NCI-H1092 (cell line): Measurements from ENCODE around the gene GSTM3.

Source experiments
- DNase-seq: peaks from one replicate; lab custom pipeline; 2025; lab: John Stamatoyannopoulos, UW

The GSTM3 gene

GRCh38 chr1:109740615-109741373, at the start of gene GSTM3:
Gene GSTM3, minus strand, starts transcription at chr1:109741038. Its CDS starts 751 bp downstream, at chr1:109740287.
- peak; percentile 18 for DNase-seq

DNA sequence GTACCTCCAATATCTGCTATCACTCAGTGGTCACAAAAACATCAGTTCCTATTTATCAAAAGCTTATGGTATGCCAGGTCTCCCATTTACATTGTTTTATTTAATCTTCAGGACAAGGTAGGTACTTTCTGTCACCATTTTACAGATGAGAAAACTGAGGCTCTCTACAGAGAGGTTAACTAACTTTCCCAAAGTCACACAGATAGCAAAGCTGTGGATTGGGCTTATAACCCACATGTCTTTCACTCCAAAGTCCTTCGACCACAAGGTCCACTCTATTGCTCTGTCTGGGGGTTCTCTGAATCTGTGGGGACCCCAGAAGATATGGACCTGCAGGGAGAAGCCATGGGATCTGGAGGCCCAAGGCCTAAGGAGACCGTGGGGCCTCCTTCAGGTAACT, 49.5 kb upstream of the GSTM3 start:
- no peak for DNase-seq

GRCh38 chr1:109789551-109790180, 48.8 kb upstream of the GSTM3 start:
- DNase-seq, result no peak

DNA sequence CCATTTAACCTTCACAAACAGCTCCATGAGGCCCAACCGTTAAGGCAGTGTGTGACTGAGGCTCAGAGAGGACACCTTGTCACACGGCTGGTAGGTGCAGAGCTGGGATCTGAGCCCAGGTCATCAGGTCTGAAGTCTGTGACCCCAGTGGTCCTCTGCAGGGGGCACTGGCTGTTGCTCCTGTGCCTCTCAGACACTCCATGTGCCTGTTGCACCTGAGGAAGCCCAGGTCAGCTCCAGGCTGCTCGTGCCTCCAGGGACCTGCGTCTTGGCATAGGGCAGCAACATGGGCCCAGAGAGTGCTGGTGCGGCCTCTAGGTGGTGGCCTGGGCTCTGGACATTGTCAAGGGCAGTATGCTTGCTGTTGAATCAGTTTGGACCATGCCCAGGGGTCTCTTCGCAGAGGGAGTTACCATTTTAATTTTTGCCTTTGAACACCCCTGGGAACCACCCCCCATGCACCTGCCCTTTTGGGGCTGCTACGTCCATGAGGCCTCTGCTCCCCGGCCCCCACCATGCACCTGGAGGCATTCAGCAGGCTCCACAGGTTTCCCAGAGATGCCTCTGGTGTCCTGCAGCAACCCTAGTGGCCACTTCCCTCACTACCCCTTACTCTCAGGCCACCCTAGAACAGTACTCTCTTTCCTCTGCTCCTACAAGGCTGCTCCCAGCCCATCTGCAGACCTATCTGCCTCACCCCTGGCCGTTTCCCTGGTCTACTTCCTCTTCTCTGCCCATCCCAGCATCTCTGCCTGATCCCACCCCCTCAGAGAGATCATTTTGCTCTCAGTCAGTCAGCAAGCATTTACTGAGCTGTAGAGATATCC, 48.1 kb upstream of the GSTM3 start:
- no peak for DNase-seq

DNA sequence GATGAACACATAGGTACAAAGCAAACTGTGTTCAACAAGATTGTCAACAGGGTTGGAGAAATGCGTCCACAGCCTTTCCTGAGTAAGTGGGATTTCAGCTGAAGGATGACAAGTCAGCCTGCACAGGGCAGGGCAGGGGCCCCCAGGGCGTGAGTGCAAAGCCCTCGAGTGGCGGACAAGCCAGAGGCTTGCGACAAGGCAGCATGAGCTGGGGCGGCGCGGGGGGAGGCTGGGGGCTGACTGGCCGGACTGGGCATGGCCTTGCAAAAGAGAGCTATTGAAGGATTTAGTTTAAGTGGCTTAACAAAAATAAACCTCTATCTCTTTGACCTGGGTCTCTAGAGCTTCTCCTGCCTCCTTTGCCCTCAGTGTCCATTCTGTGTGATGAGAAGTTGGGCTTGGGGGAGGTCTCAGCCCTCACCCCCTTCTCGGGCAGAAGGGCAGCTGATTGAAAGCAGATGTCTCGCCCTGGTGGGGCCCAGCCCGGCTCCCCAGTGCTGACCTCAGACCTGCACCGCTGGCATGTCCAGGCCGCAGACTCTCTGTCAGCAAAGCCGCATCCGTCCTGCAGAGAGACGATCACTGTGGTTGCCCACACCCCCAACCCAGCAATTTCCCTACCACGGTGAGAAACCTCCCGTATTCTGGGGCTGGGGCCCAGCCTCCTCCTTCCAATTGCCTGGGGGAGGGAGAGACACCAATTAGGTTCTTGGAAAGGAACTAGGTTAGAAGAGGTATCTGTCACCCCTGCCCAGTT, 47.2 kb upstream of the GSTM3 start:
- no peak for DNase-seq

- no peak for DNase-seq
These were observed 46.5 kb upstream of the GSTM3 start for GRCh38 chr1:109787211-109787844.

- DNase-seq, result no peak
These were observed 45.7 kb upstream of the GSTM3 start for GRCh38 chr1:109786531-109787021.

- DNase-seq, result no peak
These were observed 45.3 kb upstream of the GSTM3 start for GRCh38 chr1:109786112-109786480.

- no peak for DNase-seq
These were observed 44.7 kb upstream of the GSTM3 start for GRCh38 chr1:109785446-109786111.

GRCh38 chr1:109784551-109785252, 43.9 kb upstream of the GSTM3 start:
- DNase-seq, result no peak

- no peak for DNase-seq
These were observed 42.6 kb upstream of the GSTM3 start for GRCh38 chr1:109783436-109783835.

DNA sequence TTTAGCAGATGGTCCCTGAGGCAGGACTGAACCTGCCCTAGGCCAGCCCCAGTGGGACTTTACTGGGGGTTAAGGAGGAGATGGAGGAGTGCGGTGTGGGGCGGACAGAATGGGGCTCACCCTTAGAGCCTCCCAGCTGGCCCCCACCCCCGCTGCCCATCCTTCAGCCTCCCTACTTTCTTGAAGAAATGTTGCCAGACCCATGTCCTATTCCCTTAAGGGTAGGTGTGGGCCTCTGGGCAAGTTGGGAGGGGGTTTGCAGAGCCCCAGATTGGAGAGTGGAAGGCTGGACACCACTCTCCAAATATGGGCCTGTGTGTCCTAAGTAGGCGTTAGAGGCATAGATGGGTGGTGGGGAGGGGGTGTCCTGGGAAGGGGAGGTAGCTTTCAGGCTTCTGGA, 42.1 kb upstream of the GSTM3 start:
- no peak for DNase-seq

DNA sequence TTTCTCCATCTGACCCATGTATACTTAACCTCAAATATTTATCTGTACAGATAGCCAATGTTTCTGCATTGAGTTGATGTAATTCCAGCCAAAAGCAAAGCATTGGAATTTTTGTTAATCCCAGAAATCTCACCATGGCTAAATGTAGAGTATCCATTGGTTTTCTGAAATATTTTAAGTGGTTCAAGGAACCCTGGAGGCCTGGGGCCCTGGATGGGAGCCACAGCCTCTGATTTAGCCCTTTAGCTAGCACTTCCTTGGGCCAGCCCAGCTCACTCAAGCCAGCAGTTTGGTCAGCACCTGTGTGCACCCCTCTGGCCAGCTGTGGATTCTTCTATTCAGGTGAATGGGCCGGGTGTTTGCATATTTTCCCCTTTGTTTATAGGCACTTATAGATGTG, 41.7 kb upstream of the GSTM3 start:
- DNase-seq, result no peak

DNA sequence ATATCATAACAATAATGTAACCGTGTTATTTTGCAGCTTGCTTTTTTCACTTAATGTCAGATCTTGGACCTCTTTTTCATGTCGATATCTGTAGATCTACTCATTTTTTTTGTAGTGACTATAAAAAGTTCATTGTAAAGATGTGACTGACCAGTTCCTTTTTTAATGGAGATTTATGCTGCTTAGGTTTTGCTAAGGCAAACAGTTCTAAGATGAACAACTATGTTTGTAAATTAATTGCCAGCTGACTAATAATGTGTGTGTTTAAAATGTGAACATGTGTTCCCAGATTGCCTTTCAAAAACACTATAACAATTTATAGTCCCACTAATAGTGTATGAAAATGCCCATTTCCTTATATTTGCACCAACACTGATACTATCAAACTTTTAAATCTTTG, 41.0 kb upstream of the GSTM3 start:
- no peak for DNase-seq

DNA sequence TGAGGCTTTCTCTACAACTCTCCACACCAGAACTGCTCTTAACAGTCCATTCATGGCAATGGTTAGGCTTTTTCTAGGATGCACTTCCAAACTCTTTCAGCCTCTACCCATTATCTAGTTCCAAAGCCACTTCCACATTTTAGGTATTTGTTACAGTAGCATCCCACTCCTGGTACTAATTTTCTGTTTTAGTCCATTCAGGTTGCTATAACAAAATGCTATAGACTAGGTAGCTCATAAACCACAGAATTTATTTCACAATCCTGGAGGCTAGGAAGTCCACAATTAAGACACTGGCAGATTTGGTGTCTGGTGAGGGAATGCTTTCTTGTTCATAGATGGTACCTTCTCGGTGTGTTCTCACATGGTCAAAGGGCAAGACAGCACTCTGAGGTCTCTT, 40.1 kb upstream of the GSTM3 start:
- no peak for DNase-seq

DNA sequence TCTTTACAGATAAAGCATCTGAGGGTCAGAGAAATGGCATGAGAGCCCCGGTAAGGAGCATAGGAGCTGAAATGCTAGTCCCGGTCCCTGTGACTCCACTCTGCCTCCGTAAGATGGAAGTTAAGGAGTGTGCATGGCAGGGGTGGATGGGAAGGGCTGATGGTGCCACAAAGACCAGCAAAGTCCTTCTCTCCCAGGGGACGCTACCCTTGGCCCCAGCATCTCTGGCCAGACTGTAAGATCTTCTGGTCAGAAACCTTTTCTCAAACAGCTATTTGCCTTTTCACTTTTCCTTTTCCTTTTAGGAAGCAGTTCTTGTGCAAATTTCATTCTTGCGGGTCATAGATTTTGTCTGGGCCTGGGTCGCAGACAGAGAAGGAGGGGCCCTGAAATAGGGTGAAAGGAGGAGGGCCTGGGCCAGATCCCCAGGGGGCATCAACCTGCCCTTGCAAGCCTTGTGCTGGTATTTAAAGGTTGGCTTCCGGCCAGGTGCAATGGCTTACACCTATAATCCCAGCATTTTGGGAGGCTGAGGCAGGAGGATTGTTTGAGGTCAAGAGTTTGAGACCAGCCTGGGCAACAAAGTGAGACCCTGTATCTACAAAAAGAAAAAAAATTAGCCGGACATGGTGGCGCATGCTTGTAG, 37.3 kb upstream of the GSTM3 start:
- DNase-seq, result no peak

DNA sequence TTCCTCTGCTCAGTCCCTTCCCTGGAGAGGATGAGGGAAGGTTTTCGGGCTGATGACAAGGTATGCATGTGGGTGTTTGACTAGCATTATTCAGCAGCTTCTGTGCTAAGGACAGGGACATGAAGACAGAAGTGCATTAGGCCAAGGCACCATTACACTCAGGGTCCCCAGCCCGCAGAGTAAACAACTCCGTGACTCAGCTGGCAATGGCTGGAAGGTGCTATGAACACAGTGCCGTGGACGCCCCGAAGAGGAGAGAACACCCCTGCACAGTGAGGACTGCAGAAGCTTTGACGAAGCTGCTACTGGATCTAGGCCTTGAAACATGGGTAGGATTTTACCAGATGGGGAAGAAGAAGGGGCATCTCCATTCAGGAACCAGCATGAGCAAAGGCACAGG, 36.6 kb upstream of the GSTM3 start:
- DNase-seq, result no peak

DNA sequence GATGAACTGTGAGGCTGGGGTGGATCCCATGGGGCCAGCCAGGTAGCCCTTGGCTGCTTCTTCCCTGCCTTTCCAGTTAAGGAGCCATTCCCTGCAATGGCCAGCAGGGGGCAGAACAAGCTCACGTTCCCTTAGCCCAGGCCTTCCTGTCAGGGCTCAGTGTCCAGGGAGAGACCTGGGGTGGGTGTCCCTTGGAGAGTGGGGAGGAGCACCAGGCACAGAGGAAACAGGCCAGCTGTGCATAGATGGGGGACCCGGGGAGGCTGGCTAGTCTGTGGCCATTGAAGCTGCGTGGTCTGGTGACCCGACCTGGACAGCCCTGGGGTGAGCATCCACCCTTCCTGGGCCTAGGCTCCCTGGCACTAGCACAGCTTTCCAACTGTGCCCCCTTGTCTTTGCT, 36.1 kb upstream of the GSTM3 start:
- peak; percentile 73 for DNase-seq

GRCh38 chr1:109776206-109776835, 35.5 kb upstream of the GSTM3 start:
- DNase-seq, result no peak
